A549 (cell line): ENCODE data around the gene STK16. TPM values are rescaled to one million over a fixed set of nuclear protein-coding genes. Genes with fewer than 3 reads are reported as not detected.

Experiments used
- ATAC-seq, 2 experiments: fragments of 200-7000 bp in 1 of 2; fragments of >200 bp in 1 of 2; cut with Nextera tagmentation in 1 of 2; cut with Tn5 transposase in 1 of 2; 3 replicates each; pipeline versions ENCODE4 v1.8.0 to v1.9.1; 2018 to 2020; ENCODE audit warnings: mild to moderate bottlenecking in 1 of 2, moderate library complexity in 1 of 2
- CTCF ChIA-PET: fragments of 300-600 bp; sonication (Branson Sonifier 250); formaldehyde crosslinking; extraction: SDS; loops from one replicate; lab custom pipeline; 2021; ENCODE audit warnings: antibody characterized with exemption, inconsistent platforms; lab: Yijun Ruan, JAX
- POLR2A ChIA-PET: fragments of 350-600 bp; formaldehyde crosslinking; extraction: SDS; loops from one replicate; lab custom pipeline; 2021; ENCODE audit warnings: antibody characterized with exemption, inconsistent platforms; lab: Yijun Ruan, JAX
- DNase-seq, 2 experiments: peaks; one replicate each; pipeline versions ENCODE4 v3.0.0 to v3.0.0-alpha.2; 2011 to 2016; ENCODE audit warnings: low read depth in 1 of 2, low spot score in 1 of 2
- FAIRE-seq: peaks from 2 replicates; lab custom pipeline; 2011; peaks lifted over from hg19 to GRCh38; lab: Jason Lieb, UNC
- H3K27ac ChIP-seq, 2 experiments: fragments of >200 bp; sonication (Bioruptor Twin); formaldehyde crosslinking; 3 replicates each; pipeline ENCODE4 v1.5.1; 2016 to 2017
- H3K4me1 ChIP-seq: fragments of >200 bp; sonication (Bioruptor Twin); formaldehyde crosslinking; 3 replicates; pipeline ENCODE4 v1.6.1; 2016
- H3K4me2 ChIP-seq: fragments of >200 bp; sonication (Bioruptor Twin); formaldehyde crosslinking; 3 replicates; pipeline ENCODE4 v1.6.1; 2016
- H3K4me3 ChIP-seq: fragments of >200 bp; sonication (Bioruptor Twin); formaldehyde crosslinking; 3 replicates; pipeline ENCODE4 v1.5.1; 2016
- H3K9me3 ChIP-seq: fragments of >200 bp; sonication (Bioruptor Twin); formaldehyde crosslinking; 3 replicates; pipeline ENCODE4 v1.6.1; 2016
- CBX8 ChIP-seq: fragments of 200-600 bp; sonication (generic); IDR thresholded peaks from 2 replicates; pipeline ENCODE4 v1.6.1; 2016
- CHD2 ChIP-seq: fragments of 150-350 bp; IDR thresholded peaks from 2 replicates; pipeline ENCODE4 v1.6.1; 2014; ENCODE audit warnings: low read length; ENCODE audit not compliant: partially characterized antibody
- EHF ChIP-seq: fragments of 250-450 bp; sonication (Bioruptor Pico); IDR thresholded peaks from 2 replicates; pipeline ENCODE4 v1.5.0; 2020; ENCODE audit warnings: mild to moderate bottlenecking
- EP300 ChIP-seq, 2 experiments: fragments of >200 bp; sonication (Bioruptor Twin); formaldehyde crosslinking; IDR thresholded peaks; 2 replicates in 1 of 2; 3 replicates in 1 of 2; pipeline ENCODE4 v1.6.1; 2016 to 2017
- GATA3 ChIP-seq: IDR thresholded peaks from 2 replicates; pipeline ENCODE4 v1.6.1; 2012; ENCODE audit warnings: borderline replicate concordance
- HEYL ChIP-seq: fragments of 250-450 bp; sonication (Bioruptor Pico); IDR thresholded peaks from 2 replicates; pipeline ENCODE4 v1.8.0; 2021; ENCODE audit warnings: mild to moderate bottlenecking, moderate library complexity
- HOXA7 ChIP-seq: fragments of 250-450 bp; sonication (Bioruptor Pico); IDR thresholded peaks from 2 replicates; pipeline ENCODE4 v1.5.0; 2020; ENCODE audit warnings: mild to moderate bottlenecking, moderate library complexity
- JUN ChIP-seq, 2 experiments: fragments of >200 bp; sonication (Bioruptor Twin); formaldehyde crosslinking; IDR thresholded peaks; 2 replicates in 1 of 2; 3 replicates in 1 of 2; pipeline ENCODE4 v1.6.1; 2016 to 2017
- MYC ChIP-seq: IDR thresholded peaks from 2 replicates; pipeline ENCODE4 v1.6.1; 2012; ENCODE audit warnings: mild to moderate bottlenecking, inconsistent platforms, low read length, improper control_type of control experiment, borderline replicate concordance
- NR3C1 ChIP-seq: fragments of >200 bp; sonication (Bioruptor Twin); formaldehyde crosslinking; IDR thresholded peaks from 3 replicates; pipeline ENCODE4 v1.6.1; 2017
- PHF8 ChIP-seq: fragments of 200-600 bp; sonication (generic); IDR thresholded peaks from 2 replicates; pipeline ENCODE4 v1.6.1; 2016; ENCODE audit warnings: low read depth, mild to moderate bottlenecking, antibody characterized with exemption, moderate library complexity, borderline replicate concordance
- RFX5 ChIP-seq: fragments of 450-650 bp; IDR thresholded peaks from 2 replicates; pipeline ENCODE4 v1.7.1; 2014; ENCODE audit warnings: antibody characterized with exemption, mild to moderate bottlenecking, moderate library complexity
- TFCP2L1 ChIP-seq: fragments of 250-450 bp; sonication (Bioruptor Pico); IDR thresholded peaks from 2 replicates; pipeline ENCODE4 v1.5.0; 2021; ENCODE audit warnings: mild to moderate bottlenecking
- TP53 ChIP-seq: fragments of 250-450 bp; sonication (Bioruptor Pico); IDR thresholded peaks from 2 replicates; pipeline ENCODE4 v1.5.0; 2021; ENCODE audit warnings: mild to moderate bottlenecking, moderate library complexity
- ZC3H11A ChIP-seq: fragments of 450-650 bp; IDR thresholded peaks from 2 replicates; pipeline ENCODE4 v1.6.1; 2014; ENCODE audit warnings: antibody characterized with exemption, mild to moderate bottlenecking
- ZNF302 ChIP-seq: fragments of 250-450 bp; sonication (Bioruptor Pico); IDR thresholded peaks from 2 replicates; pipeline ENCODE4 v1.9.0; 2021; ENCODE audit warnings: inconsistent platforms, mild to moderate bottlenecking, moderate library complexity
- ZSCAN20 ChIP-seq: fragments of 250-450 bp; sonication (Bioruptor Pico); IDR thresholded peaks from 2 replicates; pipeline ENCODE4 v1.8.0; 2022; ENCODE audit warnings: mild to moderate bottlenecking, moderate library complexity
- WGBS: methylation state at CpG from one replicate; pipeline ENCODE4 v1.1.6; 2017; ENCODE audit errors: missing lambda C conversion rate; 5-methylcytosine and 5-hydroxymethylcytosine counted together
- polyA plus RNA-seq, 4 experiments: library from polyadenylated mRNA; depleted of rRNA in 3 of 4; stranded (reverse); fragments of >200 nt; fragmentation: RNase III in 1 of 4; extraction: RNeasy Plus Mini Kit Qiagen cat#74134 plus additional on column Dnase treatment in 1 of 4; gene quantifications; 2 replicates in 3 of 4; 3 replicates in 1 of 4; pipeline ENCODE4 v1.2.3, GENCODE V29; 2011 to 2017
- TF ChIP-seq, protein P1 (sequence below): IDR thresholded peaks from 2 replicates; pipeline ENCODE4 v1.6.1; 2012; ENCODE audit warnings: low read depth, borderline replicate concordance
- TF ChIP-seq, protein P2 (sequence below): fragments of 250-450 bp; sonication (Bioruptor Pico); IDR thresholded peaks from 2 replicates; pipeline ENCODE4 v1.5.0; 2020; ENCODE audit warnings: low read depth, mild to moderate bottlenecking, moderate library complexity
- TF ChIP-seq, protein P3 (sequence below): fragments of 450-650 bp; IDR thresholded peaks from 2 replicates; pipeline ENCODE4 v1.6.1; 2014; ENCODE audit warnings: antibody characterized with exemption

Gene STK16
- polyA plus RNA-seq, 2 of the 4 experiments (the other 2 are of a cell fraction): 37.0 to 43.3 TPM

DNA sequence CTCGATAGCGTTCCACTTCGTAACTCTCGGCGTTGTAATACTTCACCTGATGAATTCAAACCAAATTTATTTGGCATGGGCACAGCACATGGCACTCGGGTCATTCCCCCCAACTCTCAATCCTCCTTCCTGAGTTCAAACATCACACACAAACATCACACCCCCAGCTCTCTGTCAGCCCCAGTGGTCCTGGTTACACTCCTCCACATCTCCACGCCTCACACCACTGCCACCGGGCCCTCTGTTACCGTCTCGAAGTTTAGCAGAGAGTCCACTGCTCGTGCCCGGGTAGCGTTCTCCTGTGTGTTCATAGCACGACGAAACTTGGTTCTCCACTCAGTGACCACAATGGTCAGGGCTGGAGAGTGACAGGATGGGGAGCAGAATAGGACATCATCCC lies 31.1 kb upstream of the STK16 start:
- Histone ChIP-seq H3K4me3 (no peak overlapping the region), H3K4me2 (no peak overlapping the region), H3K4me1 (peaks cover 25% of the 10 kb centered on the region), H3K27ac (no peak overlapping the region), H3K9me3 (no peaks in the 10 kb centered on the region)
- TF ChIP-seq, protein P1, sequence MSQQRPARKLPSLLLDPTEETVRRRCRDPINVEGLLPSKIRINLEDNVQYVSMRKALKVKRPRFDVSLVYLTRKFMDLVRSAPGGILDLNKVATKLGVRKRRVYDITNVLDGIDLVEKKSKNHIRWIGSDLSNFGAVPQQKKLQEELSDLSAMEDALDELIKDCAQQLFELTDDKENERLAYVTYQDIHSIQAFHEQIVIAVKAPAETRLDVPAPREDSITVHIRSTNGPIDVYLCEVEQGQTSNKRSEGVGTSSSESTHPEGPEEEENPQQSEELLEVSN: no peak
- no peak for TF ChIP-seq NR3C1
- TF ChIP-seq ZC3H11A: no peak
- TF ChIP-seq GATA3: no peak
- no peak for TF ChIP-seq MYC
- TF ChIP-seq PHF8: no peak
- ATAC-seq (no peak), FAIRE-seq (no peak), DNase-seq (no peak)
- ChIA-PET POLR2A (no interaction called here), CTCF (interaction anchor here (1.0 to 8.6 kb wide), 3 partner anchors 43 to 79 kb away, joined by 3 to 56 read pairs (median 7); no protein-coding TSS in a partner anchor)
- 95% methylated on average over 15 of the region's 15 CpGs for WGBS

DNA sequence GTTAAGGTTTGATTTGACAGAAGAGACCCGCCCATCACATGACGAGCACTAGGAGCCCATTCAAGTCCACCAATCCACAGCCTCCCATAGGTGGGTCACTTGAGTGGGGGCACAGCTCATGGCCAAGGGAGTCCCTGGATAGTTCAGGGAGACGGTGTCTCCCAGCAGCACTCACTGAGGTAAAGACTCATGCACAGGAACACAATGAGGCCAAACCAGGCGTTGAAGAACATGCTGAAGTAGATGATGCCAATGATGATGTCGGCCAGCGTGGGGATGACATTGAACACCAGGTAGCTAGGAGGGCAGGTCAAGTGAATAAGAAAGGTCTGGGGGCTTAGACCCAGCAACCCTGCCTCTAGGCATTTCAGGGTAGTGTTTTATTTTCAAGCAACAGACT lies 30.5 kb upstream of the STK16 start:
- POLR2A ChIA-PET: no interaction called here
- H3K4me1 ChIP-seq: peaks cover 30% of the 10 kb centered on the region

DNA sequence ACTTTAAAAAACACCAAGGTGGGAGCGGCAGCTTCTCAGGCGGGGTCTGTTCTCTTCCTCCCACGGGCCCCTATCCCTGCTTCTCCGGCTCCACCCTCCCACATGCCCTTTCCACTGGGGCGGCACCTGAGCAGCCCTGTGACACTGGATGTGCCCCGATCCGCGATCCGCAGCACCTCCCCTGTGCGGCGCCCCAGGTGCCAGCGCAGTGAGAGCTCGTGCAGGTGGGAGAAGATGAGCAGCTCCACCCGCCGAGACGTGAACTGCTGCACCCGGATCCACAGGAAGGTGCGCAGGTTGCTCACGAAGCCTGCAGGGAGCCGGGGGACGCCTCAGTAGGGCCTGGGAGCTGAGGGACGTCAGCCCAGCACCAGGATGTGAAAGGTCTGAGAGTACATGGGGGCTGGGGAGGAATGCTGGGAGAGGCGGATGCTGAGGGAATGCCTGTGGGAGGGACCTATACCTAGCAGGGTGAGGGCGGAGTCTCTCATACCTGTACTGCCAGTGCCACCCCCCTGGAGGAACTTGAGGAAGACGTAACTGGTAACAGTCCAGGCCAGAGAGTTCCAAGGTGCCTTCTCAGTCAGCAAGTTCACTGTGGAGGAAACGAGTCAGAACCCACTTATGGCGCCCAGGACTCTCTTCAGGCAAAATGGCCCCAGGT lies 29.3 kb upstream of the STK16 start:
- TF ChIP-seq JUN (IDR thresholded peaks at IDR 0.05) (0 out of 5 replicates have a peak, but pooled peaks of 1 of the 2 experiments have one; percentile 32), MYC (no peak)
- TF ChIP-seq, protein P2, sequence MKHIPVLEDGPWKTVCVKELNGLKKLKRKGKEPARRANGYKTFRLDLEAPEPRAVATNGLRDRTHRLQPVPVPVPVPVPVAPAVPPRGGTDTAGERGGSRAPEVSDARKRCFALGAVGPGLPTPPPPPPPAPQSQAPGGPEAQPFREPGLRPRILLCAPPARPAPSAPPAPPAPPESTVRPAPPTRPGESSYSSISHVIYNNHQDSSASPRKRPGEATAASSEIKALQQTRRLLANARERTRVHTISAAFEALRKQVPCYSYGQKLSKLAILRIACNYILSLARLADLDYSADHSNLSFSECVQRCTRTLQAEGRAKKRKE: no peak
- no peak for DNase-seq
- WGBS: 94% methylated on average over 27 of the region's 27 CpGs
- H3K4me2 ChIP-seq: peak overlapping the region; percentile 93
- no peak for ATAC-seq
- CTCF ChIA-PET: interaction anchor here (0.8 to 8.6 kb wide), 10 partner anchors 8 to 78 kb away, joined by 3 to 79 read pairs (median 6); partner anchors contain the start of genes ANKZF1, ATG9A and DNAJB2
- H3K4me1 ChIP-seq: peaks cover 30% of the 10 kb centered on the region
- peak overlapping the region; percentile 92 to 95; a peak in 5 of 6 replicates for H3K27ac ChIP-seq
- no peak overlapping the region for H3K4me3 ChIP-seq
- FAIRE-seq: no peak
- POLR2A ChIA-PET: interaction anchor here (0.8 to 3.8 kb wide), 2 partner anchors 10 to 58 kb away, joined by 3 to 19 read pairs; no protein-coding TSS in a partner anchor
- no peaks in the 10 kb centered on the region for H3K9me3 ChIP-seq

More for the DNA sequence above, 30.5 kb upstream of the STK16 start:
- 100% methylated on average over 6 of the region's 6 CpGs for WGBS
- DNase-seq (no peak), FAIRE-seq (no peak), ATAC-seq (no peak)
- Histone ChIP-seq H3K27ac (no peak overlapping the region), H3K9me3 (no peaks in the 10 kb centered on the region), H3K4me2 (no peak overlapping the region), H3K4me3 (no peak overlapping the region)
- TF ChIP-seq CHD2 (no peak), RFX5 (no peak), ZSCAN20 (CRISPR knock-in tag) (no peak), TFCP2L1 (CRISPR knock-in tag) (no peak), EHF (CRISPR knock-in tag) (no peak), ZNF302 (CRISPR knock-in tag) (no peak), EP300 (IDR thresholded peaks at IDR 0.05) (no peak), HEYL (CRISPR knock-in tag) (no peak), NR3C1 (no peak), GATA3 (no peak), MYC (no peak), HOXA7 (CRISPR knock-in tag) (no peak), TP53 (no peak), CBX8 (no peak)
- TF ChIP-seq, protein P3, sequence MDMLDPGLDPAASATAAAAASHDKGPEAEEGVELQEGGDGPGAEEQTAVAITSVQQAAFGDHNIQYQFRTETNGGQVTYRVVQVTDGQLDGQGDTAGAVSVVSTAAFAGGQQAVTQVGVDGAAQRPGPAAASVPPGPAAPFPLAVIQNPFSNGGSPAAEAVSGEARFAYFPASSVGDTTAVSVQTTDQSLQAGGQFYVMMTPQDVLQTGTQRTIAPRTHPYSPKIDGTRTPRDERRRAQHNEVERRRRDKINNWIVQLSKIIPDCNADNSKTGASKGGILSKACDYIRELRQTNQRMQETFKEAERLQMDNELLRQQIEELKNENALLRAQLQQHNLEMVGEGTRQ: no peak
- TF ChIP-seq, protein P2: no peak
- CTCF ChIA-PET: interaction anchor here (1.3 to 8.6 kb wide), 2 partner anchors 21 to 78 kb away, joined by 4 to 56 read pairs; no protein-coding TSS in a partner anchor
